ENCODE data around the gene GINS1. TPM values are rescaled to one million over a fixed set of nuclear protein-coding genes. Genes with fewer than 3 reads are reported as not detected.

Gene GINS1
- 3.6 and 4.9 TPM in 2 replicates for total RNA-seq

DNA sequence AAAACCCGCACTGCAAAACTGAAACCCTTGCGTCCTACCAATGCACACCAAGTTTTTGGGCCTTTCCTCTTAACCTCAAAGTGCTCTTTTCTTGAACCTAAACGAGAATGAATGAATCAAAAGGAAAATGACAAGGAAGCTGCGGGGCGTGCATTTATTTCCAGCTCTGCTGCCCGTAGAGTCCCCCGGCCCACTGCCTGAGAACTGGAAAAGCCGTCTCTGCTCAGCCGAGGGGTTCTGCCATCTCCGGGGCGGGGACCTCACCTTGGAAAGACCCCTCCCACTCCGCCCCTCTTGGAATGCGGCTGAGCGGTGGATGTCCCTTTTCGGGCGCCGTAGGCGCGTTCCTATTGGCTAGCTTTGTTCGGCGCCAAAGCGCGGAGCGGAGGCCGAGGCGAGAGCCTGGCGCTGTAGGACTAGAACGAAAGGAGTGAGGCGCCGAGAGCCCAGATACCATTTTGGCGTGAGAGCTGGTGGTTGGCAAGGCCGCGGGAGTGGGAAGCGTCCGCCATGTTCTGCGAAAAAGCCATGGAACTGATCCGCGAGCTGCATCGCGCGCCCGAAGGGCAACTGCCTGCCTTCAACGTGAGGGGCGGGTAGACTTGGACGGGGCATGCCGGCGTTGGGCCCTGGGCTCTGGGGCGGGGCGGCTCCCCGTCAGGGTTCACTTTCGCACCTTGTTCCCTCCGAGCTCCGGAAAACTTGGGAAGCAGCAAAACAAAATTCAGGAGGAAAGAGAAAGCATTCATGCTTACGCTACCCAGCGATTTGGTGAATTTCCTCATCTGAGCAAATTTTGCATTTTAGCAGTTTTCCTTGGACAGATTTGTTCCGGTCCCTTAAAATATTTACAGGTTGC is at the start of gene GINS1:
Gene GINS1 (plus strand): TSS at position 363 of the 859 bp plus-strand sequence. CDS start 148 bp downstream, at position 511.

DNA sequence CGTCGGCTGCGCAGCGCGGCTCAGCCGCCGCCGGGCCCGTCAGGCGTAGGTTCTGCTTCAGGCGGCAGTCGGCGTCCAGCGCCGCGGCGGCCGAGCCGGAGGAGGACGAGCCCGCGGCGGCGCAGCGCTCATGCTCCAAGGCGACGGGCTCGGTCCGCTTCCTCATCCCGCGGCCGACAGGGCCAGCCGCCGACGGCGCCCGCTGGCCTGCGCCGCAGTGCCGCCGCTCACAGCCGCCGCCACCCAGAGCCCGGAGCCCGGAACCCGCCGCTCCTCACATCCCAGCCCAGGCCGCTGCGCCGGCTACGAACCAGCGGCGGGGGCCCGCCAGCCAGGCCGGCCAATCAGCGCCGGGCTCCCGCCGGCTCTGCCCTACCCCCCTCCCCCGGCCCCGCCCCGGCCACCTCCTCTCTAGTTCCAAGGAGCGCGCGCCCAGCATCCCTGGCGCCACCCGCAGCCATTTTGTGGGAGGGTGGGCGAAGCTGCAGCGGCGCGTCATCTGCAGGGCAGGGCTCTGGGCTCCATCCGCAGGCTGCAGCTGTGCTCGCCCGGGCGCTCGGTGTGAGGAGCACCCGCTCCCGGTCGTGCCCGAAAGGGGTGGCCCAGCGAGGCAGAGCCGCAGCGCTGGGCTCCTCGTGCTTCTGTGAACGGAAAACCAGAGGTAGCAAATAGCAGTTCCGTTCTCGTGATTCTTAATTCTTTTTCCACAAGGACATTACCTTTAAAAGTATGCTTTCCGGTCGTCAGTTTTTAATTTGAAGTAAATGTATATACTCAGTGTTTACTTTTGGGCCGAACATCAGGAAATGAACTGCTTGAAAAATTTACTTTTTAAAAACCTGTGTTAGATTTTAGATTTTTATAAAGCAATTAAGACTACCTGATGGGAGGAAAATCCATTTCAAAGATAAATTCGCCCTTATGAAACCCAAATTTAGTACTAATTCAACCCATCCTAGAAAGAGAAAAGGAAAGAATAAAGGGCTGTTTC is 16.6 kb upstream of the GINS1 start, which contains the start of gene ABHD12:
Gene ABHD12 (minus strand): TSS at position 298 of the 991 bp plus-strand sequence. CDS start 132 bp downstream, at position 166.

Other genes with a start within 250 kb of the GINS1 start
- 50.5 and 68.6 TPM in 2 replicates for gene ENTPD6, start 212.0 kb upstream of the GINS1 start, total RNA-seq
- gene PYGB, start 159.6 kb upstream of the GINS1 start, total RNA-seq, result 134 and 143 TPM in 2 replicates
- gene ABHD12, start 16.8 kb upstream of the GINS1 start, total RNA-seq, result 28.2 and 49.6 TPM in 2 replicates
- gene NINL, start 177.9 kb downstream of the GINS1 start, total RNA-seq, result 3.2 and 7.8 TPM in 2 replicates
- gene NANP, start 216.3 kb downstream of the GINS1 start, total RNA-seq, result 4.5 and 6.3 TPM in 2 replicates

Data from cardiac atrium fibroblast (primary cell).